K562 (cell line): Measurements from ENCODE around the gene CD52. TPM values are rescaled to one million over a fixed set of nuclear protein-coding genes. Genes with fewer than 3 reads are reported as not detected.

Experiments
- ATAC-seq: fragments of 200-7000 bp; cut with Tn5 transposase; 3 replicates; pipeline ENCODE4 v1.9.1; 2020; ENCODE audit warnings: moderate library complexity
- BruUV-seq: library from RNA; stranded (reverse); fragments of 400-500 nt; replicated peaks from 2 replicates; lab custom pipeline; 2021; lab: Mats Ljungman, UMichigan
- CTCF ChIA-PET: fragments of 300-600 bp; formaldehyde crosslinking; extraction: SDS; loops from one replicate; lab custom pipeline; 2021; ENCODE audit warnings: low intra/inter-chr PET ratio; lab: Yijun Ruan, JAX
- POLR2A ChIA-PET: fragments of 300-600, 350-650 bp; sonication (Branson Sonifier 250); formaldehyde crosslinking; extraction: SDS; loops from one replicate; lab custom pipeline; 2021; ENCODE audit warnings: antibody characterized with exemption, inconsistent platforms; lab: Yijun Ruan, JAX
- DNase-seq, 4 experiments: peaks; one replicate each; pipeline versions ENCODE4 v3.0.0 to v3.0.0-alpha.2; 2011 to 2018; ENCODE audit warnings: low spot score in 3 of 4, mixed read lengths in 3 of 4; ENCODE audit errors: extremely low read depth in 1 of 4
- FAIRE-seq: peaks from 2 replicates; lab custom pipeline; 2011; peaks lifted over from hg19 to GRCh38; lab: Jason Lieb, UNC
- H2AFZ ChIP-seq: 2 replicates; pipeline ENCODE4 v1.6.0; 2011; ENCODE audit warnings: low read depth, low read length, control low read depth, inconsistent platforms
- H3K27ac ChIP-seq: fragments of 200-600 bp; 3 replicates; pipeline ENCODE4 v1.8.0; 2011; ENCODE audit warnings: low read depth, mild to moderate bottlenecking, control low read depth, inconsistent platforms, low read length, moderate library complexity, mixed read lengths; ENCODE audit errors: extremely low read depth
- H3K27me3 ChIP-seq, 2 experiments: fragments of 300-600 bp in 1 of 2; 2 replicates in 1 of 2; 3 replicates in 1 of 2; pipeline versions ENCODE4 v1.6.0 to v1.8.0; 2011; ENCODE audit warnings: inconsistent platforms in 2 of 2, low read length in 2 of 2, mild to moderate bottlenecking in 1 of 2, mixed read lengths in 1 of 2, moderate library complexity in 1 of 2; ENCODE audit not compliant: control insufficient read depth in 2 of 2, insufficient read depth in 2 of 2
- H3K36me3 ChIP-seq: fragments of 300-600 bp; 3 replicates; pipeline ENCODE4 v1.8.0; 2011; ENCODE audit warnings: mild to moderate bottlenecking, low read length, inconsistent platforms; ENCODE audit not compliant: control insufficient read depth, insufficient read depth
- H3K4me1 ChIP-seq, 2 experiments: fragments of 200-600 bp in 1 of 2; replicated peaks in 1 of 2; 2 replicates in 1 of 2; 3 replicates in 1 of 2; pipeline versions ENCODE4 v1.5.1 to v1.8.0; 2011; ENCODE audit warnings: inconsistent platforms in 2 of 2, low read length in 2 of 2, mild to moderate bottlenecking in 1 of 2, mixed read lengths in 1 of 2, moderate library complexity in 1 of 2; ENCODE audit not compliant: control insufficient read depth in 2 of 2, insufficient read depth in 2 of 2
- H3K4me2 ChIP-seq: 2 replicates; pipeline ENCODE4 v1.6.1; 2011; ENCODE audit warnings: low read length, control low read depth, inconsistent platforms, mixed read lengths; ENCODE audit not compliant: insufficient read depth
- H3K4me3 ChIP-seq: fragments of 200-600 bp; sonication (generic), shearing (Covaris generic); 2 replicates; pipeline ENCODE4 v1.5.1; 2016; ENCODE audit warnings: control low read depth, inconsistent platforms
- H3K79me2 ChIP-seq: fragments of 200-600 bp; 3 replicates; pipeline ENCODE4 v1.8.0; 2011; ENCODE audit warnings: low read length, inconsistent platforms; ENCODE audit not compliant: control insufficient read depth, insufficient read depth
- H3K9ac ChIP-seq, 2 experiments: 2 replicates each; pipeline versions ENCODE4 v1.6.0 to v1.6.1; 2011; ENCODE audit warnings: low read depth in 2 of 2, low read length in 2 of 2, control low read depth in 1 of 2, inconsistent platforms in 1 of 2, mild to moderate bottlenecking in 1 of 2, mixed read lengths in 1 of 2; ENCODE audit not compliant: insufficient read depth in 1 of 2
- H3K9me1 ChIP-seq: one replicate; pipeline ENCODE4 v1.6.0; 2011; ENCODE audit warnings: inconsistent platforms, mild to moderate bottlenecking, low read length, moderate library complexity; ENCODE audit not compliant: control insufficient read depth, insufficient read depth
- H3K9me3 ChIP-seq: replicated peaks from 2 replicates; pipeline ENCODE4 v1.5.1; 2011; ENCODE audit warnings: low read depth, low read length, inconsistent platforms; ENCODE audit not compliant: control insufficient read depth, insufficient read depth
- H4K20me1 ChIP-seq: replicated peaks from 2 replicates; pipeline ENCODE4 v1.6.1; 2011; ENCODE audit warnings: low read length, inconsistent platforms, mixed read lengths; ENCODE audit not compliant: control insufficient read depth, insufficient read depth
- POLR2AphosphoS5 ChIP-seq: IDR thresholded peaks from 2 replicates; pipeline ENCODE4 v1.6.1; 2011; ENCODE audit warnings: mild to moderate bottlenecking, low read depth, low read length, moderate library complexity; ENCODE audit not compliant: control insufficient read depth, insufficient read depth
- ZNF589 ChIP-seq: fragments of 200-800 bp; sonication (Bioruptor generic); IDR thresholded peaks from 2 replicates; pipeline ENCODE4 v1.6.1; 2016; ENCODE audit warnings: low read depth, missing genetic modification characterization, missing compliant biosample characterization
- WGBS: fragments of 100-300 bp; shearing (Covaris generic); methylation state at CpG from one replicate; pipeline ENCODE4 v1.1.6; 2016; ENCODE audit warnings: low coverage, mixed read lengths; ENCODE audit not compliant: insufficient coverage; ENCODE audit errors: missing lambda C conversion rate; 5-methylcytosine and 5-hydroxymethylcytosine counted together
- in situ Hi-C: fragments of 300-500 bp; cut with MboI; formaldehyde crosslinking; loops from 4 replicates; pipeline ENCODE4 v1.15.0; 2018; ENCODE audit warnings: inconsistent platforms, mixed read lengths
- intact Hi-C: fragments of 100-400 bp; cut with micrococcal nuclease; formaldehyde crosslinking; loops from 2 replicates; pipeline ENCODE4 v1.14.2; 2022
- polyA plus RNA-seq, 8 experiments: library from polyadenylated mRNA; depleted of rRNA in 4 of 8; stranded (reverse) in 5 of 8; unstranded in 3 of 8; fragments of >200 nt; fragmentation: Nextera tagmentation in 2 of 8; fragmentation: Illumina TruSeq in 1 of 8; extraction: Ambion mirVana in 2 of 8; extraction: Trizol in 1 of 8; gene quantifications; 2 replicates each; pipeline versions ENCODE4 v1.2.1 to v1.2.3, GENCODE V29; 2011 to 2014; ENCODE audit warnings: inconsistent platforms in 1 of 8, missing spikeins in 1 of 8
- total RNA-seq, 7 experiments: library from RNA; depleted of rRNA in 6 of 7; stranded (reverse); fragments of >200 nt in 6 of 7; fragmentation: Illumina TruSeq in 2 of 7; extraction: Trizol in 2 of 7; gene quantifications; 2 replicates each; pipeline versions ENCODE4 v1.2.1 to v1.2.3, GENCODE V29; 2011 to 2021; ENCODE audit warnings: low replicate concordance in 1 of 7

Gene CD52
- total and polyA plus RNA-seq, 9 of the 15 experiments (the other 6 are each of a cell fraction or from before 2014, with no cell fraction given): 34.9 to 488 (median 173) TPM

- peaks cover 24% of the 10 kb centered on the region; the same call in 2 of the 3 replicates for H3K79me2 ChIP-seq
- no peak overlapping the region for H3K4me2 ChIP-seq
- no TSS peak for BruUV-seq
- no peak for ATAC-seq
- H3K9me1 ChIP-seq: peaks cover 5% of the 10 kb centered on the region
- peak overlapping the region in 1 of 2 experiments; percentile 38; a peak in 2 of 4 replicates for H3K9ac ChIP-seq
- no peaks in the 10 kb centered on the region for H3K9me3 ChIP-seq
- FAIRE-seq: no peak
- 60% methylated on average over 4 of the region's 4 CpGs for WGBS
- peaks cover 67 to 75% of the 10 kb centered on the region in 2 experiments for H3K4me1 ChIP-seq
- no peaks in the 10 kb centered on the region for H3K27me3 ChIP-seq
- H3K27ac ChIP-seq: peak overlapping the region; percentile 81; the same call in 2 of the 3 replicates
- intact Hi-C loops (no loop called here), in situ Hi-C loops (loop anchor here (5.0 kb wide), 1 partner anchor 114 kb away; no protein-coding TSS in a partner anchor)
- H3K4me3 ChIP-seq: no peak overlapping the region
- no peak overlapping the region for H2AFZ ChIP-seq
- H4K20me1 ChIP-seq: peaks cover 4% of the 10 kb centered on the region; the same call in 1 of the 2 replicates
- POLR2A ChIA-PET: interaction anchor here (0.7 to 3.6 kb wide), 5 partner anchors 11 to 139 kb away, joined by 3 to 10 read pairs (median 5); no protein-coding TSS in a partner anchor
- TF ChIP-seq ZNF589 (CRISPR knock-in tag) (no peak), POLR2AphosphoS5 (0 out of 2 replicates have a peak, but pooled peaks have one; percentile 4)
- CTCF ChIA-PET: interaction anchor here (0.6 to 1.6 kb wide), 2 partner anchors 37 to 43 kb away, joined by 3 to 6 read pairs; no protein-coding TSS in a partner anchor
- H3K36me3 ChIP-seq: peaks cover 84% of the 10 kb centered on the region
- peak in 1 of 4 experiments; percentile 20 for DNase-seq
These were observed 39.5 kb upstream of the CD52 start for GRCh38 chr1:26278303-26278702.
